NCI-H1436 treated with DMSO at 0.1 percent for 48 hours (cell line): Measurements from ENCODE around the gene MYH4.

Experiments
- DNase-seq: peaks from one replicate; lab custom pipeline; 2025; lab: John Stamatoyannopoulos, UW

MYH4 gene

DNA sequence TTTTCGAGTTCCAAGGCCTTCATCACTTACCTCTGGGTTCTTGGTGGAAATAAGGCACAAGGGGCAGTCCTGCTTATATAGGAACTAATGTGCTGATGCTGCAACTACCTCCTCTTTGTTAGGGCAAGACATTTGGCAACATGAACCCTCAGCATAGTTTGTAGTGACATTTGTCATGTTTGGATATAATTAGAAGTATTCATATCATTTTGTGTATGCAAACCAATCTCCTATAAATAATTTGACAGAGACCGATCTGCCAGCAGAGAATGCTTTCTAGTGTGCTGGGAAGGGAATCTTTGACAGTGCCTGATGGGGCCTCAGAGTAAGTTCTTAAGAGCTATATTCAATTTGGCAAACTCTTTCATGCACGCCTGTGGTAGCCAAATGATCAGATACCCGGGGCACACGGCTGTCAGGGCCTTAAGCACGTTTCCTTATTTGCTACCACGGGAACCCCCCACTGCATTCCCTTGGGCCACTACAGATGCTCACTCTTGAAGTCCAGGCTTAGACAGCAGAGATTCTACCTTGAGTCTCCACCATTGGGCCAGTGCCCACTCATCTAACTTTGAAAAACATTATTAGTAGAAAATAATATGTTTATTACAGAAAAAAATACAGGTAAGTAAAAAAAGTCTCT is 47.3 kb downstream of the MYH4 start, which contains the start of gene MYH8:
MYH8 (minus strand) TSS at position 51 of the 643 bp plus-strand sequence. CDS start 1,723 bp downstream, outside the sequence.
- DNase-seq, result no peak

- no peak for DNase-seq
Measured at GRCh38 chr17:10421211-10421610, 48.1 kb downstream of the MYH4 start.

DNA sequence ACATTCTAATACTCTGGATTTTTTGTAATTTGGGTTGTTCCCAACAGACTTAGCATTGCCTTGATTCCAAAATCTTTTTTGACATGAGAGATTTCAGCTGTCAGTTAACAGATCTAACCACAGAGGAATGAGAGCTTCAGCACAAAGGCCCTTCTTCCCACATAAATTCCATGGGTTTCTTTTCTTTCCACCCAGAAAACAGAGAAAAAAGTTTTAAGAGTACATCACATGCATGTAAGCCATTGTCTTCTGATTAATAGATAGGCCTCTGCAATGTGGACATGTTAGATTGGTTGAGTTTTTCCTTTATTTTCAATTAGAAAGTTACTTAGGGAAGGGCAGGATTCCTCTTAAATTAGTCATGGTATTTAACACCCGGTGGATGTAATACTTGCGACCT is 48.5 kb downstream of the MYH4 start:
- no peak for DNase-seq

DNA sequence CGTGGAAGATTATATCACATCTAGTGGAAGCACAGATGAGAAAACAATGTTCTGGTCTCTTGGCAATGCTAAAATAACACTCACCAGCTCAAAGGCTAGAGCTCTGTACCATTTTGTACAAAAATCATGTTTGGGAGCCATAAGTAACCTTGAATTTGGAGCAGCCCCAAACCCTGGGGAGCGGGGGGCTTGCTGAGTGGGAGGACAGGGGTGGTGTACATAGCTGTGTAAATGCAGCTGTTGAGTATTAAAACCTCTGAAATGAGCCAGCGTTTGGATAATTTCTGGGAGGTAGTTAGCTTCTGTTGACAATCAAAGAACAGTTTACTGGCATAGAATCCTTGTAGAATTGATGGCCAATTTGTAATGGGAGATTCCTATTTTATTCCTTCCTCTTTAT is 51.9 kb downstream of the MYH4 start:
- no peak for DNase-seq

- no peak for DNase-seq
Measured at GRCh38 chr17:10415161-10415560, 54.2 kb downstream of the MYH4 start.

DNA sequence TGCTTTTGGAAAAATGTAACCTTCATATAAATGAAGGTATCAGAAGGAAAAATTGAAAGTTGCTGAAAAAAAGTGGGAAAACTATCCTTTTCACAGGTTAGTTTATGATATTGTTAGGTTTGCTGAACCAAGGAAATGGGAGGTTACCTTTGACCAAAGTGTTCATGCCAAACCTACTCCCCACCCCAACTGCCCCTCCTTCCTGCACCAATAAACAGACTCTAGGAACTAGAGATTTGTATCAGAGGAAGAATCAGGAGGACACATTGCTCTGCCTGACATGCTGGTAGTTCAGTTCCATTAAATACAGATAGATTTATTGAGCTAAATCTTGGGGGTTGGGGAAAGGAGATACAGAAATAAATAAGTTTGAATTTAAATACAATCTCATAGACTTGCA is 65.8 kb downstream of the MYH4 start:
- no peak for DNase-seq

DNA sequence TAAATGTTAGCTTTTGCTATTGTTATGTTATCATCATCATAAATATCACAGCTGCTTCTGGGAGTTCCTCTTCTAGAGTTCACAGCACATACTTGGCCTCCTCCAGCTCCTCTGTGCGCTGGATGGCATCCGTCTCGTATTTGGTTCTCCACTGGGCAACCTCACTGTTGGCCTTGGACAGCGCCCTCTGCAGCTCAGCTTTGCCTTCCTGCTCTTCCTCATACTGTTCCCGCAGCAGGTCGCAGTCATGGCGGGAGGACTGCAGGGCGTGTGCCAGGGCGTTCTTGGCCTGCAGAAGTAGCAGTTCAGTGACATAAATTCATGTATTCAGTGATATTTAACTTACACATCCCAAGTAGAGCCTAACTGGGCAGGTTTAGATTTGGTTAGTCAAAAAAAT is 71.0 kb downstream of the MYH4 start:
- no peak for DNase-seq

DNA sequence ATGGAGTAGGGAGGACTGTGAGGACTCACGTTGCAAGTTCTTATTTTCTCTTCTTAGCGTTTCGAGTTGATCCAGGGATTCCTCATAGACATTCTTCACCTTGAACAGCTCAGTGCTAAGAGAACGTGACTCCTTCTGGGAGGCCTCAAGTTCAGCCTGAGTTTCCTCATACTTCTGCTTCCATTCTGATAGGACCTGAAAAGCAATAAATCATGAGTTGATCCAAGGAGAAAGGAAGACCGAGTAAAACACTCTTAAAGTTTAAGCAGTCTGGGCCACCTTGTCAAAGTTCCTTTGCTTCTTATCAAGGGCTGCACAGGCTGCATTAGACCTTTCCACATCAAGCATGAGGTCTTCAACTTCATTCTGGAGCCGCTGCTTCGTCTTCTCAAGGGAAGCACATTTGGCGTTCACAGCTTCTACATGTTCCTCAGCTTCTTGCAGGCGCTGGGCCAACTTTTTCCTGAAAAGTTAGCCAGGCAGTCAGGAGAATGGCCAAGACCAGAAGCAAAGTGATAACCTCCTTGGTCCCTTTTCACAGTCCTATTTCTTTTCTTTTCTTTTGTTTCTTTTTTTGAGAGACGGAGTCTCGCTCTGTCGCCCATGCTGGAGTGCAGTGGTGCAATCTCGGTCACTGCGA is 72.7 kb downstream of the MYH4 start:
- no peak for DNase-seq

DNA sequence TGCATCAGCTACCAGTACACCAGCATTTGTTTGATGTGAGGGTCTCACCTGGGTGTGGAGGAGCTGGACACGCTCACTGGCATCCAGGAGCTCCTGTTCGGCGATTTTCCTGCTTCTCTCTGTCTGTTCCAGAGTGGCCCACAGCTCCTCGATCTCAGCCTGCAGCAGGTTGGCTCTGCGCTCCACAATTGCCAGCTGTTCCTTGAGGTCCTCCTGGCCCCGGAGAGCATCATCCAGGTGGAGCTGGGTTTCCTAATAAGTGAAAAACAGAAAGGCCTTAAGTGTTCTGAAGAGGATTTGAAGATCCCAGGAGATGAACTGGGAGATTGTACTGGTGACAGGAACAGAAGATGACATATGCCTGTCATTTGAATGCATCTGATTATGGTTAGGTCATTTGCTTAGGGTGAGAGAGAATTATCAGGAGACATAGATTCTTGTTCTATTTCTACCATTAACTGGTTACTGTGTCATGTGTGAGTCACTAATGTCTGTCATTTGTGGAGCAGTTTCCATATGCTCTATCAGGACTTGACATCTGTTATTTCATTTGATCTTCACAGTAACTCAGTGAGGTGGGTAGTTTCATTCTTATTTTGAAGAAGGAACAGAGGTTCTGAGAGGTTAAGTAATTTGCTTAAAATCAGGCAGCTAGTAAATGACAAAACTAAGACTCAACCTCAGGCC is 75.0 kb downstream of the MYH4 start:
- DNase-seq, result no peak
